B cell (primary cell): ENCODE results near the gene ZNF627.

Experiments used
- CTCF ChIP-seq: fragments of 200-600 bp; IDR thresholded peaks from one replicate; pipeline ENCODE4 v1.8.0; 2022; ENCODE audit warnings: antibody characterized with exemption, mild to moderate bottlenecking
- EZH2 ChIP-seq: IDR thresholded peaks from 2 replicates; pipeline ENCODE4 v1.6.1; 2012; ENCODE audit warnings: borderline replicate concordance, low read depth, mild to moderate bottlenecking, moderate library complexity, low read length; ENCODE audit not compliant: insufficient read depth, poor library complexity, severe bottlenecking

GRCh38 chr19:11554160-11554559 is 43.1 kb upstream of the ZNF627 start:
- no peak for TF ChIP-seq CTCF
- TF ChIP-seq EZH2, result no peak
